ENCODE data around the gene SHISA9.

Gene SHISA9

GRCh38 chr16:13207151-13207550 is 305.8 kb downstream of the SHISA9 start:
- DNase-seq (ENCODE audit: low read depth), result no peak
- no peak for TF ChIP-seq CTCF (IDR thresholded peaks at IDR 0.05; ENCODE audit: control insufficient read depth, extremely low read depth, insufficient read depth)
- H3K4me3 ChIP-seq (ENCODE audit: low read depth, low read length), result no peak overlapping the region

DNA sequence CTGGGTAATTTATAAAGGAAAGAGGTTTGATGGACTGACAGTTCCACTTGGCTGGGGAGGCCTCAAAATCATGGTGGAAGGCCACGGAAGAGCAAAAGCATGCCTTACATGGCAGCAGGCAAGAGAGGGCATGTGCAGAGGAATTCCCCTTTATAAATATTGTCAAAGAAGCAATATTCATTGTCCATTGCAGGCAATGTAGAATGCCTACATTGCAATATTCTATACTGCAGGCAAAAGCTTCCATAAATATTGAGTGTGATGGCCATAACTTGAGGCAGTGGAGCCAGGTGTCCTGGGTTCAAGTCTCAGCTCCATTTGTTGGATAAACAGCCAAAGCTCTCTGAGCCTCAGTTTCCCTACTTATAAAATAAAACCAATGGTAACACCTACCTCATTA is 322.3 kb downstream of the SHISA9 start:
- no peak for DNase-seq (ENCODE audit: low read depth)
- H3K4me3 ChIP-seq (ENCODE audit: low read depth, low read length), result no peak overlapping the region

DNA sequence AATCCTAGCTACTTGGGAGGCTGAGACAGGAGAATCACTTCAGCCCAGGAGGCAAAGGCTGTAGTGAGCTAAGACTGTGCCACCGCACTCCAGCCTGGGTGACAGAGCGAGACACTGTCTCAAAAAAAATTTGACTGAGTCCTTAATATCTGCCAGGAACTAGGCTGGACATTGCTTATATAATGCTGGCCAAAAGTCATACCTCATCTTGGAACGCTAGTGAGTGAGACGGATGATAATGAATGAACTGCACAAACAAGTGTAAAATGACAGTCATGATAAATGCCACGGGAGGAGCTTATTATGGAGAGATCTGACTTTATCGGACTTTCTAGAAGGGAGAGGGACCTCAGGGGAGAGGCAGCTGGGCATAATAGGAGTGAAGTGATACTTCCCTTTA is 327.6 kb downstream of the SHISA9 start:
- no peak for DNase-seq (ENCODE audit: low read depth)
- no peak for TF ChIP-seq CTCF (IDR thresholded peaks at IDR 0.05; ENCODE audit: control insufficient read depth, extremely low read depth, insufficient read depth)
- H3K4me3 ChIP-seq (ENCODE audit: low read depth, low read length), result no peak overlapping the region

More for the DNA sequence above, 322.3 kb downstream of the SHISA9 start:
- TF ChIP-seq CTCF (IDR thresholded peaks at IDR 0.05; ENCODE audit: control insufficient read depth, extremely low read depth, insufficient read depth), result no peak

DNA sequence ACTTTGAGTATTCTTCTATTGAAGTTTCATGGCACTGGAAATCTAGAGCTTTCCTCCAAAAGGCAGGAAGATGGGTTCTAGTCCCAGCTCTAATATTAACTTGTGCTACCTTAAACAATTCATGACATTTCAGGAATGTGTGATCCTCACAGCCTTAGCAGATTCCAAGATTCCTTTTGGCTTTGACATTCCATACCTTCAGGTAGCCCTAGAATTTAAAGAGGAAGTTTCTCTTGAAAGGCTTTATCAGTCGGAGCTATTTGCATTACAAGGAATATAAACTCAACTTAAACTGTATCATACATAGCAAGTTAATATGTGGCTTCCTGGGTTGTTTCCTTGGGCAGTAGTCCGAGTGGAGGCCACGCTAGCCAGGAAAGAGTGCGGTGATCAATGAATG is 330.0 kb downstream of the SHISA9 start:
- H3K4me3 ChIP-seq (ENCODE audit: low read depth, low read length), result no peak overlapping the region
- TF ChIP-seq CTCF (IDR thresholded peaks at IDR 0.05; ENCODE audit: control insufficient read depth, extremely low read depth, insufficient read depth), result no peak
- DNase-seq (ENCODE audit: low read depth), result no peak

DNA sequence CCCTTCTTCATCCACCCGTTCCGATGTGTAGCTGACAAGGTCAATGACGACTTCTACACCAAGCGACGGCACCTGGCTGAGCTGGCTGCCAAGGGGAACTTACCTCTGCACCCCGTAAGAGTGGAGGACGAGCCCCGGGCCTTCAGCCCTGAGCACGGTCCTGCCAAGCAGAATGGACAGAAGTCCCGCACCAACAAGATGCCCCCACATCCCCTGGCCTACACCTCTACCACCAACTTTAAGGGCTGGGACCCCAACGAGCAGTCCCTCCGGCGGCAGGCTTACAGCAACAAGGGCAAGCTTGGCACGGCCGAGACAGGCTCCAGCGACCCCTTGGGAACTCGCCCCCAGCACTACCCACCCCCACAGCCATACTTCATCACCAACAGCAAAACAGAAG is 333.6 kb downstream of the SHISA9 start:
- TF ChIP-seq CTCF (IDR thresholded peaks at IDR 0.05; ENCODE audit: control insufficient read depth, extremely low read depth, insufficient read depth), result no peak
- no peak overlapping the region for H3K4me3 ChIP-seq (ENCODE audit: low read depth, low read length)
- DNase-seq (ENCODE audit: low read depth), result no peak

DNA sequence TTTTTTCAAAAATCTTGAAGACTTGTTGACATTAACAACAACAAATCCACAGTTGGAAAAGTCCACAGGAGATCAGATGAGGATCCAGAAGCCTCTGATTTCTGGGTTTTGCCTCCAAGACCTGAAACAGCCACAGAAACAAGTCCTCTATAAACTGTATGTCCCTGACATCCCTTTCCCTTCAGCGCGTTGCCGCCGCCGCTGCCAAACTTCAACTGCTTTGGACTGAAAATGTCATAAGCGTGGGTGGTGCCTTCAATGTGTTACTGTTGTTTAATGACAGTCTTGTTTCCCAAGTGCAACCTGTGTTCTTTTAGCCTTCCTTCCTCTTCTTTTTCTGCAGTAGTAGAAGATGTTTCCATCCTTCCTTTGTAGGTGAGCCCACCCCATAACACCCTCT is 334.9 kb downstream of the SHISA9 start:
- no peak for TF ChIP-seq CTCF (IDR thresholded peaks at IDR 0.05; ENCODE audit: control insufficient read depth, extremely low read depth, insufficient read depth)
- no peak overlapping the region for H3K4me3 ChIP-seq (ENCODE audit: low read depth, low read length)
- no peak for DNase-seq (ENCODE audit: low read depth)

DNA sequence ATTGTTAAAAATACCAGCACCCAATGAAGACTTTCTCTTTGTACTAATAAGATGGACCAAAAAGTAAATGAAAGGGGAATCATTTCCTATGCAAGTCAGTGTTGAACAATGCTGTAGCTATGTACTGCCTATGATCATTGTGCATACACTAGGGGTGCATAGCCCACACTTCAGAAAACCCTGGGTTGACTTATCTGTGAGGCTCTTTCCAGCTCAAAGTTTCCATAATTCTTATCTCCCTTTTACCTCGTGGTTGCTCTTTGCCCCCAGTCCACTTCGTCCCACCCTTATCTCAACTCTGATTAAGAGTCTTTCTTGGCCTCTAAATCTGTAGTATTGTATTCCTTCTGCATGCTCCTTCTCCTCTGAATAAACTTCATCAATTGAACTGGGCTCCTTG is 336.8 kb downstream of the SHISA9 start:
- DNase-seq (ENCODE audit: low read depth), result no peak
- no peak for TF ChIP-seq CTCF (IDR thresholded peaks at IDR 0.05; ENCODE audit: control insufficient read depth, extremely low read depth, insufficient read depth)
- no peak overlapping the region for H3K4me3 ChIP-seq (ENCODE audit: low read depth, low read length)
